GM23248 (cell line): Measurements from ENCODE around the gene ARID1B. TPM values are rescaled to one million over a fixed set of nuclear protein-coding genes. Genes with fewer than 3 reads are reported as not detected.
A peak's percentile ranks its signal among the peaks of the same experiment; 100 is the strongest.

ENCODE experiments used
- DNase-seq: peaks from one replicate; pipeline ENCODE4 v3.0.0-alpha.2; 2015
- H2AFZ ChIP-seq: fragments of 200-600 bp; sonication (generic); 2 replicates; pipeline ENCODE4 v1.6.1; 2016; ENCODE audit warnings: antibody characterized with exemption
- H3F3A ChIP-seq: fragments of 200-600 bp; sonication (generic); 2 replicates; pipeline ENCODE4 v1.6.1; 2016; ENCODE audit warnings: mild to moderate bottlenecking, antibody characterized with exemption, mixed run types; ENCODE audit not compliant: insufficient read depth
- H3K27ac ChIP-seq: fragments of 200-600 bp; sonication (generic); 2 replicates; pipeline ENCODE4 v1.5.1; 2016; ENCODE audit warnings: mild to moderate bottlenecking
- H3K27me3 ChIP-seq: fragments of 200-600 bp; sonication (generic); replicated peaks from 2 replicates; pipeline ENCODE4 v1.6.1; 2016; ENCODE audit warnings: mild to moderate bottlenecking; ENCODE audit not compliant: insufficient read depth
- H3K36me3 ChIP-seq: fragments of 200-600 bp; sonication (generic); 2 replicates; pipeline ENCODE4 v1.6.1; 2016; ENCODE audit warnings: low read depth, mild to moderate bottlenecking
- H3K4me1 ChIP-seq: fragments of 200-600 bp; sonication (generic); 2 replicates; pipeline ENCODE4 v1.6.1; 2016; ENCODE audit warnings: mild to moderate bottlenecking; ENCODE audit not compliant: insufficient read depth
- H3K4me2 ChIP-seq: fragments of 200-600 bp; sonication (generic); one replicate; pipeline ENCODE4 v1.6.1; 2016; ENCODE audit warnings: mild to moderate bottlenecking; ENCODE audit not compliant: unreplicated experiment
- H3K4me3 ChIP-seq: fragments of 200-600 bp; sonication (generic); 2 replicates; pipeline ENCODE4 v1.5.1; 2016; ENCODE audit warnings: mild to moderate bottlenecking
- H3K79me2 ChIP-seq: fragments of 200-600 bp; sonication (generic); 2 replicates; pipeline ENCODE4 v1.6.1; 2016; ENCODE audit warnings: mild to moderate bottlenecking; ENCODE audit not compliant: insufficient read depth
- H3K9ac ChIP-seq: fragments of 200-600 bp; sonication (generic); 2 replicates; pipeline ENCODE4 v1.6.1; 2016; ENCODE audit warnings: mild to moderate bottlenecking
- H3K9me2 ChIP-seq: fragments of 200-600 bp; sonication (generic); 2 replicates; pipeline ENCODE4 v1.6.1; 2016; ENCODE audit warnings: mixed run types, mild to moderate bottlenecking, moderate library complexity; ENCODE audit not compliant: insufficient read depth
- H3K9me3 ChIP-seq: fragments of 200-600 bp; sonication (generic); one replicate; pipeline ENCODE4 v1.6.1; 2017; ENCODE audit warnings: low read depth
- H4K20me1 ChIP-seq: fragments of 200-600 bp; sonication (generic); 2 replicates; pipeline ENCODE4 v1.6.0; 2016; ENCODE audit not compliant: insufficient read depth
- EZH2 ChIP-seq: fragments of 200-600 bp; sonication (generic); IDR thresholded peaks from 2 replicates; pipeline ENCODE4 v1.6.1; 2018; ENCODE audit warnings: antibody characterized with exemption, mild to moderate bottlenecking; ENCODE audit not compliant: insufficient read depth, poor library complexity, severe bottlenecking
- EZH2phosphoT487 ChIP-seq: fragments of 200-600 bp; sonication (generic); IDR thresholded peaks from 2 replicates; pipeline ENCODE4 v1.6.1; 2018; ENCODE audit warnings: antibody characterized with exemption, moderate library complexity, mild to moderate bottlenecking, low read depth; ENCODE audit not compliant: insufficient read depth
- WGBS, 2 experiments: methylation state at CpG; one replicate each; pipeline ENCODE4 v1.1.6; 2015 to 2017; ENCODE audit warnings: low lambda C conversion rate in 2 of 2, low coverage in 1 of 2; ENCODE audit errors: missing lambda C conversion rate in 2 of 2; 5-methylcytosine and 5-hydroxymethylcytosine counted together
- in situ Hi-C: fragments of 300-500 bp; cut with MboI; formaldehyde crosslinking; loops from 2 replicates; pipeline ENCODE4 v1.15.0; 2020
- polyA plus RNA-seq: library from polyadenylated mRNA; unstranded; fragments of >200 nt; fragmentation: Nextera tagmentation; extraction: Ambion mirVana; gene quantifications from 2 replicates; pipeline ENCODE4 v1.2.1, GENCODE V29; 2016
- total RNA-seq: library from RNA; depleted of rRNA; stranded (reverse); fragments of >200 nt; shearing (Covaris generic); gene quantifications from 2 replicates; pipeline ENCODE4 v1.2.3, GENCODE V29; 2014

The ARID1B gene
- total and polyA plus RNA-seq, 2 experiments from 2014 or later = 19.3 to 21.2 TPM

GRCh38 chr6:157152556-157152955 lies 375.4 kb downstream of the ARID1B start:
- H3K79me2 ChIP-seq = peaks cover 5% of the 10 kb centered on the region; the same call in 1 of the 2 replicates
- peaks cover 37% of the 10 kb centered on the region for H3K4me1 ChIP-seq
- no peak overlapping the region for H2AFZ ChIP-seq
- WGBS, 2 experiments = 69 to 70% methylated on average over 3 of the region's 3 CpGs
- no peak for TF ChIP-seq EZH2phosphoT487
- TF ChIP-seq EZH2 = no peak
- H3K4me3 ChIP-seq = no peak overlapping the region
- in situ Hi-C loops = no loop called here
- no peaks in the 10 kb centered on the region for H3K27me3 ChIP-seq
- peaks cover 49% of the 10 kb centered on the region for H3F3A ChIP-seq
- DNase-seq = no peak
- no peaks in the 10 kb centered on the region for H4K20me1 ChIP-seq
- no peaks in the 10 kb centered on the region for H3K9me3 ChIP-seq
- H3K4me2 ChIP-seq = peak overlapping the region; percentile 21
- H3K9ac ChIP-seq = peak overlapping the region; percentile 9; the same call in 1 of the 2 replicates
- peak overlapping the region; percentile 47 for H3K27ac ChIP-seq
- no peaks in the 10 kb centered on the region for H3K9me2 ChIP-seq
- H3K36me3 ChIP-seq = no peaks in the 10 kb centered on the region

- in situ Hi-C loops = no loop called here
- H3K79me2 ChIP-seq = peaks cover 5% of the 10 kb centered on the region; the same call in 1 of the 2 replicates
- no peak overlapping the region for H3K4me3 ChIP-seq
- no peak overlapping the region for H3K27ac ChIP-seq
- no peak overlapping the region for H2AFZ ChIP-seq
- H4K20me1 ChIP-seq = no peaks in the 10 kb centered on the region
- H3K9ac ChIP-seq = no peak overlapping the region
- no peaks in the 10 kb centered on the region for H3K9me2 ChIP-seq
- WGBS, 2 experiments = 74 to 78% methylated on average over 3 of the region's 3 CpGs
- no peak for TF ChIP-seq EZH2phosphoT487
- TF ChIP-seq EZH2 = no peak
- peaks cover 16% of the 10 kb centered on the region for H3K4me1 ChIP-seq
- DNase-seq = no peak
- H3K9me3 ChIP-seq = no peaks in the 10 kb centered on the region
- H3F3A ChIP-seq = peaks cover 25% of the 10 kb centered on the region; the same call in 1 of the 2 replicates
- no peak overlapping the region for H3K4me2 ChIP-seq
- no peaks in the 10 kb centered on the region for H3K36me3 ChIP-seq
- H3K27me3 ChIP-seq = no peaks in the 10 kb centered on the region
These were observed 378.6 kb downstream of the ARID1B start for GRCh38 chr6:157155804-157156203.

- WGBS, 2 experiments = 88 to 91% methylated on average over 9 of the region's 9 CpGs
- H3K4me1 ChIP-seq = peaks cover 7% of the 10 kb centered on the region
- no peak overlapping the region for H2AFZ ChIP-seq
- H3K9ac ChIP-seq = no peak overlapping the region
- H3K4me3 ChIP-seq = no peak overlapping the region
- H4K20me1 ChIP-seq = no peaks in the 10 kb centered on the region
- DNase-seq = no peak
- no peaks in the 10 kb centered on the region for H3K27me3 ChIP-seq
- no peak for TF ChIP-seq EZH2
- no peak for TF ChIP-seq EZH2phosphoT487
- in situ Hi-C loops = no loop called here
- H3K9me2 ChIP-seq = no peaks in the 10 kb centered on the region
- H3K9me3 ChIP-seq = no peaks in the 10 kb centered on the region
- H3F3A ChIP-seq = peaks cover 15% of the 10 kb centered on the region; the same call in 1 of the 2 replicates
- no peaks in the 10 kb centered on the region; the same call in 1 of the 2 replicates for H3K79me2 ChIP-seq
- no peak overlapping the region for H3K4me2 ChIP-seq
- no peak overlapping the region for H3K27ac ChIP-seq
- H3K36me3 ChIP-seq = no peaks in the 10 kb centered on the region
These were observed 380.1 kb downstream of the ARID1B start for GRCh38 chr6:157157258-157157657.

- Histone ChIP-seq H4K20me1 (no peaks in the 10 kb centered on the region), H3K9me2 (no peaks in the 10 kb centered on the region), H3K27ac (no peak overlapping the region), H3K4me1 (no peaks in the 10 kb centered on the region), H2AFZ (no peak overlapping the region), H3K4me2 (no peak overlapping the region), H3K79me2 (no peaks in the 10 kb centered on the region; the same call in 1 of the 2 replicates), H3K36me3 (no peaks in the 10 kb centered on the region), H3F3A (0 out of 2 replicates have a peak, but pooled peaks cover 3% of the 10 kb centered on the region), H3K27me3 (no peaks in the 10 kb centered on the region), H3K4me3 (no peak overlapping the region), H3K9me3 (no peaks in the 10 kb centered on the region), H3K9ac (no peak overlapping the region)
- in situ Hi-C loops = no loop called here
- no peak for TF ChIP-seq EZH2
- TF ChIP-seq EZH2phosphoT487 = no peak
- WGBS, 2 experiments = 93 to 97% methylated on average over 4 of the region's 4 CpGs
- no peak for DNase-seq
These were observed 381.3 kb downstream of the ARID1B start for GRCh38 chr6:157158456-157158855.

GRCh38 chr6:157158897-157159296 lies 381.7 kb downstream of the ARID1B start:
- H3K9me3 ChIP-seq = no peaks in the 10 kb centered on the region
- no peaks in the 10 kb centered on the region for H3K9me2 ChIP-seq
- no peaks in the 10 kb centered on the region for H3K27me3 ChIP-seq
- TF ChIP-seq EZH2phosphoT487 (no peak), EZH2 (no peak)
- no peak overlapping the region for H3K27ac ChIP-seq
- H3K4me2 ChIP-seq = no peak overlapping the region
- 89 to 94% methylated on average over 3 of the region's 3 CpGs for WGBS, 2 experiments
- H3K4me3 ChIP-seq = no peak overlapping the region
- H4K20me1 ChIP-seq = no peaks in the 10 kb centered on the region
- no peak overlapping the region for H3K9ac ChIP-seq
- no peak overlapping the region for H2AFZ ChIP-seq
- H3K36me3 ChIP-seq = no peaks in the 10 kb centered on the region
- in situ Hi-C loops = no loop called here
- no peak for DNase-seq
- no peaks in the 10 kb centered on the region for H3K4me1 ChIP-seq
- 0 out of 2 replicates have a peak, but pooled peaks cover 3% of the 10 kb centered on the region for H3F3A ChIP-seq
- no peaks in the 10 kb centered on the region; the same call in 1 of the 2 replicates for H3K79me2 ChIP-seq
